Measurements from ENCODE around the gene PDE4D. TPM values are rescaled to one million over a fixed set of nuclear protein-coding genes. Genes with fewer than 3 reads are reported as not detected.

The PDE4D gene
- total and polyA plus RNA-seq, 2 of the 4 experiments (the other 2 are of a cell fraction) = 1.4 to 7.9 TPM

DNA sequence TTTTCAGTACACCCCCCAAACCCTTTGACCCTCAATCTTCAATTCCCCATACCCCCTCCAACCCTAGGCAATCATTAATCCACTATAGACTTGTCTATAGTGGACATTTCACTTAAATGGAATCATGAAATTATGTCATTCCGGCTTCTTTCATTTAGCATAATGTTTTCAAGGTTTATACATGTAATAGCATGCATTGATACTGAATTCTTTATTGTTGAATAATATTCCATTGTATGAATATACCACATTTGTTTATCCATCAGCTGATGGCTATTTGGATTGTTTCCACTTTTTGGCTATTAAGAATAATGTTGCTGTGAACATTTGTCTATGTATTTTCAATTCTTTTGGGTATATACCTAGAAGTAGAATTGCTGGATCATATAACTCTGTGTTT lies 238.8 kb downstream of the PDE4D start:
- dilution Hi-C loops (cut with HindIII; ENCODE audit: low sequenced_read_pairs, unreplicated experiment) (no loop called here), intact Hi-C loops (cut with micrococcal nuclease) (no loop called here), in situ Hi-C loops (cut with MboI; ENCODE audit: low sequenced_read_pairs) (loop anchor here (25.0 kb wide), 1 partner anchor 142 kb away; no protein-coding TSS in a partner anchor)
- Histone ChIP-seq H3K9ac (ENCODE audit: low read depth, low read length) (no peak overlapping the region), H4K91ac (ENCODE audit: insufficient read depth, low read depth, low read length) (no peak overlapping the region), H3K9me1 (ENCODE audit: insufficient read depth, low read length) (no peaks in the 10 kb centered on the region), H3K9me3 (ENCODE audit: control insufficient read depth, insufficient read depth, low read length) (no peaks in the 10 kb centered on the region), H2AK5ac (ENCODE audit: low read depth, low read length) (no peak overlapping the region), H3K23ac (ENCODE audit: low read depth, low read length) (no peak overlapping the region), H4K20me1 (ENCODE audit: insufficient read depth, low read length) (no peaks in the 10 kb centered on the region), H4K5ac (ENCODE audit: low read depth, low read length) (no peak overlapping the region), H3K4me1 (ENCODE audit: control insufficient read depth, insufficient read depth, low read length) (no peaks in the 10 kb centered on the region), H2BK120ac (ENCODE audit: low read depth, low read length) (no peak overlapping the region), H3K79me1 (ENCODE audit: low read depth in 1 of 2, low read length in 2 of 2) (no peaks in the 10 kb centered on the region), H3K36me3 (ENCODE audit: control insufficient read depth, insufficient read depth, low read length) (no peaks in the 10 kb centered on the region), H2BK5ac (ENCODE audit: low read depth, low read length, poor library complexity, severe bottlenecking) (no peak overlapping the region), H3K27me3 (ENCODE audit: control insufficient read depth, insufficient read depth, low read length) (no peaks in the 10 kb centered on the region), H2BK15ac (ENCODE audit: low read depth, low read length) (no peak overlapping the region), H3K4me3 (ENCODE audit: insufficient read depth, low read depth, low read length) (no peak overlapping the region), H3K4me2 (ENCODE audit: low read depth, low read length) (no peak overlapping the region), H3K27ac (ENCODE audit: insufficient read depth, low read length) (no peak overlapping the region), H3K56ac (ENCODE audit: extremely low read depth, insufficient read depth, low read length) (no peak overlapping the region), H2AK9ac (replicated peaks; ENCODE audit: low read depth, low read length, poor library complexity) (no peak overlapping the region), H3K18ac (ENCODE audit: low read depth, low read length) (no peak overlapping the region), H3K4ac (ENCODE audit: low read depth, low read length) (no peak overlapping the region), H4K8ac (ENCODE audit: low read depth in 2 of 2, low read length in 2 of 2) (no peak overlapping the region), H3K14ac (replicated peaks; ENCODE audit: low read depth, low read length) (no peak overlapping the region), H2BK20ac (ENCODE audit: low read depth, low read length) (no peak overlapping the region), H2AFZ (replicated peaks; ENCODE audit: low read length, poor library complexity) (no peak overlapping the region)
- ATAC-seq (ENCODE audit: low read depth) (no peak), DNase-seq (no peak)
- ChIA-PET CTCF (interaction anchor here (0.7 kb wide), 1 partner anchor 20 kb away, joined by 3 read pairs; no protein-coding TSS in a partner anchor), POLR2A (ENCODE audit: unreplicated experiment) (no interaction called here)
- no CpG with 5 or more reads among the region's 1 CpG for WGBS, 2 experiments (ENCODE audit: extremely low coverage in 2 of 2, insufficient read length in 1 of 2)
- TF ChIP-seq, protein P1, sequence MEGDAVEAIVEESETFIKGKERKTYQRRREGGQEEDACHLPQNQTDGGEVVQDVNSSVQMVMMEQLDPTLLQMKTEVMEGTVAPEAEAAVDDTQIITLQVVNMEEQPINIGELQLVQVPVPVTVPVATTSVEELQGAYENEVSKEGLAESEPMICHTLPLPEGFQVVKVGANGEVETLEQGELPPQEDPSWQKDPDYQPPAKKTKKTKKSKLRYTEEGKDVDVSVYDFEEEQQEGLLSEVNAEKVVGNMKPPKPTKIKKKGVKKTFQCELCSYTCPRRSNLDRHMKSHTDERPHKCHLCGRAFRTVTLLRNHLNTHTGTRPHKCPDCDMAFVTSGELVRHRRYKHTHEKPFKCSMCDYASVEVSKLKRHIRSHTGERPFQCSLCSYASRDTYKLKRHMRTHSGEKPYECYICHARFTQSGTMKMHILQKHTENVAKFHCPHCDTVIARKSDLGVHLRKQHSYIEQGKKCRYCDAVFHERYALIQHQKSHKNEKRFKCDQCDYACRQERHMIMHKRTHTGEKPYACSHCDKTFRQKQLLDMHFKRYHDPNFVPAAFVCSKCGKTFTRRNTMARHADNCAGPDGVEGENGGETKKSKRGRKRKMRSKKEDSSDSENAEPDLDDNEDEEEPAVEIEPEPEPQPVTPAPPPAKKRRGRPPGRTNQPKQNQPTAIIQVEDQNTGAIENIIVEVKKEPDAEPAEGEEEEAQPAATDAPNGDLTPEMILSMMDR (conservative IDR thresholded peaks at IDR 0.05; ENCODE audit: low read depth, low read length) = no peak
- TF ChIP-seq RCOR1 (IDR thresholded peaks at IDR 0.05; ENCODE audit: insufficient replicate concordance, low read length) (no peak), MXI1 (IDR thresholded peaks at IDR 0.05; ENCODE audit: borderline replicate concordance, low read depth, low read length) (no peak), MAZ (IDR thresholded peaks at IDR 0.05; ENCODE audit: borderline replicate concordance, low read depth, low read length) (no peak), NFE2L2 (IDR thresholded peaks at IDR 0.05; ENCODE audit: low read depth, low read length) (no peak), FOS (IDR thresholded peaks at IDR 0.05; ENCODE audit: low read depth, low read length) (no peak), RFX5 (IDR thresholded peaks at IDR 0.05; ENCODE audit: low read depth, low read length) (no peak), RAD21 (IDR thresholded peaks at IDR 0.05; ENCODE audit: low read length) (no peak), CHD1 (IDR thresholded peaks at IDR 0.05; ENCODE audit: low read depth, low read length) (no peak), CEBPB (IDR thresholded peaks at IDR 0.05; ENCODE audit: low read depth, low read length) (no peak), POLR2A (IDR thresholded peaks at IDR 0.05; ENCODE audit: low read depth, low read length) (no peak), BHLHE40 (IDR thresholded peaks at IDR 0.05; ENCODE audit: low read depth, low read length) (no peak), SMC3 (IDR thresholded peaks at IDR 0.05; ENCODE audit: low read depth, low read length) (no peak), MAFK (IDR thresholded peaks at IDR 0.05; ENCODE audit: low read depth, low read length) (no peak)
- TF ChIP-seq, protein P2, sequence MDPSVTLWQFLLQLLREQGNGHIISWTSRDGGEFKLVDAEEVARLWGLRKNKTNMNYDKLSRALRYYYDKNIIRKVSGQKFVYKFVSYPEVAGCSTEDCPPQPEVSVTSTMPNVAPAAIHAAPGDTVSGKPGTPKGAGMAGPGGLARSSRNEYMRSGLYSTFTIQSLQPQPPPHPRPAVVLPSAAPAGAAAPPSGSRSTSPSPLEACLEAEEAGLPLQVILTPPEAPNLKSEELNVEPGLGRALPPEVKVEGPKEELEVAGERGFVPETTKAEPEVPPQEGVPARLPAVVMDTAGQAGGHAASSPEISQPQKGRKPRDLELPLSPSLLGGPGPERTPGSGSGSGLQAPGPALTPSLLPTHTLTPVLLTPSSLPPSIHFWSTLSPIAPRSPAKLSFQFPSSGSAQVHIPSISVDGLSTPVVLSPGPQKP (IDR thresholded peaks at IDR 0.05; ENCODE audit: borderline replicate concordance, low read depth, low read length) = no peak
- TF ChIP-seq, protein P3, sequence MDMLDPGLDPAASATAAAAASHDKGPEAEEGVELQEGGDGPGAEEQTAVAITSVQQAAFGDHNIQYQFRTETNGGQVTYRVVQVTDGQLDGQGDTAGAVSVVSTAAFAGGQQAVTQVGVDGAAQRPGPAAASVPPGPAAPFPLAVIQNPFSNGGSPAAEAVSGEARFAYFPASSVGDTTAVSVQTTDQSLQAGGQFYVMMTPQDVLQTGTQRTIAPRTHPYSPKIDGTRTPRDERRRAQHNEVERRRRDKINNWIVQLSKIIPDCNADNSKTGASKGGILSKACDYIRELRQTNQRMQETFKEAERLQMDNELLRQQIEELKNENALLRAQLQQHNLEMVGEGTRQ (IDR thresholded peaks at IDR 0.05; ENCODE audit: low read depth, low read length) = no peak
- no TSS peak for BruUV-seq (replicated peaks)

All from IMR-90 (cell line).